Left kidney (tissue), 8 donors: ENCODE measurements around the gene RNF34. TPM values are rescaled to one million over a fixed set of nuclear protein-coding genes. Genes with fewer than 3 reads are reported as not detected.
"Not testable (repeated sequence)": the region's sequence is repeated elsewhere in the genome, so short reads cannot be mapped to it uniquely, and the experiment has no call there.

Experiments used
- DNase-seq: peaks from one replicate; pipeline ENCODE4 v3.0.0-alpha.2; 2013
- long read RNA-seq, 8 donors: transcript quantifications; one replicate each; lab custom pipeline, GENCODE V29; 2026
- polyA plus RNA-seq: library from polyadenylated mRNA; unstranded; fragments of 120-200 nt; gene quantifications from one replicate; pipeline ENCODE4 v1.2.1, GENCODE V29; 2013; ENCODE audit not compliant: insufficient read length

RNF34 gene
- polyA plus RNA-seq = 52.5 TPM
- long read RNA-seq, donor 1, transcript RNF34-201 (6 exons, 2,066 nt) = major isoform, 9 of 18 reads
- long read RNA-seq, donor 1, partial matches to known transcripts = 7 of 18 reads
- long read RNA-seq, donor 1, other reads (novel, unspliced or antisense) = 0 of 18 reads
- long read RNA-seq, donor 2, transcript RNF34-201 (6 exons, 2,066 nt) = major isoform, 13 of 25 reads
- long read RNA-seq, donor 2, partial matches to known transcripts = 5 of 25 reads
- long read RNA-seq, donor 2, other reads (novel, unspliced or antisense) = 5 of 25 reads
- long read RNA-seq, donor 3, transcript RNF34-201 (6 exons, 2,066 nt) = major isoform, 8 of 12 reads
- long read RNA-seq, donor 3, partial matches to known transcripts = 0 of 12 reads
- long read RNA-seq, donor 3, other reads (novel, unspliced or antisense) = 0 of 12 reads
- long read RNA-seq, donor 4, partial matches to known transcripts = 0 of 1 reads
- long read RNA-seq, donor 4, other reads (novel, unspliced or antisense) = 0 of 1 reads
- long read RNA-seq, donor 5, transcript RNF34-201 (6 exons, 2,066 nt) = major isoform, 14 of 17 reads
- long read RNA-seq, donor 5, partial matches to known transcripts = 0 of 17 reads
- long read RNA-seq, donor 5, other reads (novel, unspliced or antisense) = 0 of 17 reads
- long read RNA-seq, donor 6, transcript RNF34-201 (6 exons, 2,066 nt) = major isoform, 6 of 10 reads
- long read RNA-seq, donor 6, partial matches to known transcripts = 0 of 10 reads
- long read RNA-seq, donor 6, other reads (novel, unspliced or antisense) = 0 of 10 reads
- long read RNA-seq, donor 7, transcript RNF34-201 (6 exons, 2,066 nt) = major isoform, 6 of 9 reads
- long read RNA-seq, donor 7, partial matches to known transcripts = 0 of 9 reads
- long read RNA-seq, donor 7, other reads (novel, unspliced or antisense) = 0 of 9 reads
- long read RNA-seq, donor 8, partial matches to known transcripts = 0 of 5 reads
- long read RNA-seq, donor 8, other reads (novel, unspliced or antisense) = 0 of 5 reads

GRCh38 chr12:121399391-121400331, at the start of gene RNF34:
Gene RNF34, plus strand, starts transcription at chr12:121400118. Its CDS starts 95 bp downstream, at chr12:121400213.
- DNase-seq = peak; percentile 99

GRCh38 chr12:121351820-121352681, 47.9 kb upstream of the RNF34 start, which contains the start of gene ANAPC5:
Gene ANAPC5, minus strand, starts transcription at chr12:121352411. Its CDS starts 71 bp downstream, at chr12:121352340.
- peak; percentile 98 for DNase-seq

GRCh38 chr12:121352682-121353018, 47.3 kb upstream of the RNF34 start:
- no peak for DNase-seq

GRCh38 chr12:121355818-121356217, 44.1 kb upstream of the RNF34 start:
- DNase-seq = no peak

GRCh38 chr12:121356657-121357056, 43.3 kb upstream of the RNF34 start:
- DNase-seq = no peak

- DNase-seq = no peak
These were observed 42.6 kb upstream of the RNF34 start for GRCh38 chr12:121357331-121357730.

- no peak for DNase-seq
These were observed 41.8 kb upstream of the RNF34 start for GRCh38 chr12:121358073-121358472.

GRCh38 chr12:121364683-121365121, 35.2 kb upstream of the RNF34 start:
- DNase-seq = no peak

GRCh38 chr12:121365416-121366062, 34.4 kb upstream of the RNF34 start:
- DNase-seq = no peak

GRCh38 chr12:121366063-121366459, 33.9 kb upstream of the RNF34 start:
- DNase-seq = peak; percentile 43

GRCh38 chr12:121371404-121371803, 28.5 kb upstream of the RNF34 start:
- no peak for DNase-seq

GRCh38 chr12:121373755-121374154, 26.2 kb upstream of the RNF34 start:
- DNase-seq = no peak

GRCh38 chr12:121374336-121374735, 25.6 kb upstream of the RNF34 start:
- DNase-seq = not testable (repeated sequence)

GRCh38 chr12:121374945-121375584, 24.9 kb upstream of the RNF34 start:
- DNase-seq = not testable (repeated sequence)

GRCh38 chr12:121376754-121377697, 22.9 kb upstream of the RNF34 start:
- DNase-seq = no peak

GRCh38 chr12:121378736-121379135, 21.2 kb upstream of the RNF34 start:
- no peak for DNase-seq

GRCh38 chr12:121379945-121380344, 20.0 kb upstream of the RNF34 start:
- DNase-seq = no peak

- DNase-seq = no peak
These were observed 16.3 kb upstream of the RNF34 start for GRCh38 chr12:121383601-121384021.
